IMR-90 (cell line): ENCODE data around the gene HSPG2. TPM values are rescaled to one million over a fixed set of nuclear protein-coding genes. Genes with fewer than 3 reads are reported as not detected.

ENCODE experiments used
- ATAC-seq: fragments of 200-7000 bp; cut with Tn5 transposase; 2 replicates; pipeline ENCODE4 v1.9.1; 2020; ENCODE audit warnings: low read depth, mild to moderate bottlenecking, moderate library complexity
- BruUV-seq: library from RNA; stranded (reverse); fragments of 400-500 nt; replicated peaks from 2 replicates; lab custom pipeline; 2021; lab: Mats Ljungman, UMichigan
- CTCF ChIA-PET: fragments of 300-600 bp; formaldehyde crosslinking; extraction: SDS; loops from one replicate; lab custom pipeline; 2021; ENCODE audit warnings: antibody characterized with exemption; lab: Yijun Ruan, JAX
- POLR2A ChIA-PET: fragments of 300-600 bp; sonication (Branson Sonifier 250); formaldehyde crosslinking; loops from one replicate; lab custom pipeline; 2022; ENCODE audit warnings: antibody characterized with exemption; ENCODE audit not compliant: unreplicated experiment; lab: Charles Lee
- DNase-seq: peaks from one replicate; pipeline ENCODE4 v3.0.0; 2013
- H2AFZ ChIP-seq: replicated peaks from 2 replicates; pipeline ENCODE3; 2013; ENCODE audit warnings: low read length, mild to moderate bottlenecking; ENCODE audit not compliant: poor library complexity
- H2AK5ac ChIP-seq: 2 replicates; pipeline ENCODE4 v1.6.1; 2013; ENCODE audit warnings: low read depth, low read length, inconsistent platforms
- H2AK9ac ChIP-seq: replicated peaks from 2 replicates; pipeline ENCODE3; 2013; ENCODE audit warnings: mild to moderate bottlenecking, low read depth, low read length, moderate library complexity; ENCODE audit not compliant: poor library complexity
- H2BK120ac ChIP-seq: 2 replicates; pipeline ENCODE4 v1.6.1; 2013; ENCODE audit warnings: low read depth, low read length, inconsistent platforms
- H2BK15ac ChIP-seq: 3 replicates; pipeline ENCODE4 v1.6.1; 2013; ENCODE audit warnings: low read depth, low read length, inconsistent platforms
- H2BK20ac ChIP-seq: 2 replicates; pipeline ENCODE4 v1.6.1; 2013; ENCODE audit warnings: low read depth, mild to moderate bottlenecking, inconsistent platforms, low read length, moderate library complexity
- H2BK5ac ChIP-seq: 2 replicates; pipeline ENCODE4 v1.6.1; 2013; ENCODE audit warnings: mild to moderate bottlenecking, low read depth, low read length, inconsistent platforms; ENCODE audit not compliant: poor library complexity, severe bottlenecking
- H3K14ac ChIP-seq: replicated peaks from 2 replicates; pipeline ENCODE4 v1.6.1; 2013; ENCODE audit warnings: low read depth, low read length, inconsistent platforms
- H3K18ac ChIP-seq: 2 replicates; pipeline ENCODE4 v1.6.1; 2013; ENCODE audit warnings: low read depth, low read length, control low read depth
- H3K23ac ChIP-seq: 2 replicates; pipeline ENCODE4 v1.6.1; 2013; ENCODE audit warnings: low read depth, low read length, inconsistent platforms
- H3K27ac ChIP-seq: 2 replicates; pipeline ENCODE4 v1.5.1; 2013; ENCODE audit warnings: mild to moderate bottlenecking, control low read depth, low read length; ENCODE audit not compliant: insufficient read depth
- H3K27me3 ChIP-seq: 2 replicates; pipeline ENCODE4 v1.6.1; 2013; ENCODE audit warnings: low read length; ENCODE audit not compliant: control insufficient read depth, insufficient read depth
- H3K36me3 ChIP-seq: 2 replicates; pipeline ENCODE4 v1.6.1; 2013; ENCODE audit warnings: low read length, mixed read lengths; ENCODE audit not compliant: control insufficient read depth, insufficient read depth
- H3K4ac ChIP-seq: 2 replicates; pipeline ENCODE4 v1.6.1; 2013; ENCODE audit warnings: low read depth, low read length, inconsistent platforms
- H3K4me1 ChIP-seq: 2 replicates; pipeline ENCODE4 v1.6.1; 2013; ENCODE audit warnings: low read length, mixed read lengths; ENCODE audit not compliant: control insufficient read depth, insufficient read depth
- H3K4me2 ChIP-seq: 2 replicates; pipeline ENCODE4 v1.6.1; 2013; ENCODE audit warnings: low read depth, mild to moderate bottlenecking, control low read depth, low read length, moderate library complexity
- H3K4me3 ChIP-seq: 2 replicates; pipeline ENCODE4 v1.5.1; 2013; ENCODE audit warnings: low read depth, mild to moderate bottlenecking, control low read depth, low read length, moderate library complexity; ENCODE audit not compliant: insufficient read depth
- H3K56ac ChIP-seq: 2 replicates; pipeline ENCODE4 v1.6.1; 2013; ENCODE audit warnings: low read length, inconsistent platforms; ENCODE audit not compliant: insufficient read depth; ENCODE audit errors: extremely low read depth
- H3K79me1 ChIP-seq, 2 experiments: 2 replicates each; pipeline ENCODE4 v1.6.1; 2013; ENCODE audit warnings: low read length in 2 of 2, inconsistent platforms in 1 of 2, low read depth in 1 of 2
- H3K9ac ChIP-seq: 2 replicates; pipeline ENCODE4 v1.6.1; 2013; ENCODE audit warnings: low read depth, low read length, control low read depth
- H3K9me1 ChIP-seq: 2 replicates; pipeline ENCODE4 v1.6.1; 2013; ENCODE audit warnings: low read length, inconsistent platforms; ENCODE audit not compliant: insufficient read depth
- H3K9me3 ChIP-seq: 2 replicates; pipeline ENCODE4 v1.6.1; 2013; ENCODE audit warnings: low read length; ENCODE audit not compliant: control insufficient read depth, insufficient read depth
- H4K20me1 ChIP-seq: 2 replicates; pipeline ENCODE4 v1.6.1; 2013; ENCODE audit warnings: low read length, inconsistent platforms; ENCODE audit not compliant: insufficient read depth
- H4K5ac ChIP-seq: 2 replicates; pipeline ENCODE4 v1.6.1; 2013; ENCODE audit warnings: mild to moderate bottlenecking, low read depth, low read length, control low read depth
- H4K8ac ChIP-seq, 2 experiments: 2 replicates each; pipeline ENCODE4 v1.6.1; 2013; ENCODE audit warnings: low read depth in 2 of 2, low read length in 2 of 2, control low read depth in 1 of 2, inconsistent platforms in 1 of 2
- H4K91ac ChIP-seq: 2 replicates; pipeline ENCODE4 v1.6.1; 2013; ENCODE audit warnings: low read depth, low read length, inconsistent platforms; ENCODE audit not compliant: insufficient read depth
- BHLHE40 ChIP-seq: fragments of 150-350 bp; IDR thresholded peaks from 2 replicates; pipeline ENCODE4 v1.6.1; 2016; ENCODE audit warnings: mild to moderate bottlenecking, low read depth, low read length
- CEBPB ChIP-seq: IDR thresholded peaks from 2 replicates; pipeline ENCODE4 v1.6.1; 2012; ENCODE audit warnings: low read depth, low read length, improper control_type of control experiment
- CHD1 ChIP-seq: IDR thresholded peaks from 2 replicates; pipeline ENCODE4 v1.6.1; 2012; ENCODE audit warnings: low read depth, low read length, improper control_type of control experiment
- FOS ChIP-seq: fragments of 150-350 bp; IDR thresholded peaks from 2 replicates; pipeline ENCODE4 v1.6.1; 2016; ENCODE audit warnings: low read depth, low read length
- MAFK ChIP-seq: IDR thresholded peaks from 2 replicates; pipeline ENCODE4 v1.6.1; 2012; ENCODE audit warnings: low read depth, low read length, improper control_type of control experiment
- MAZ ChIP-seq: IDR thresholded peaks from 2 replicates; pipeline ENCODE4 v1.6.1; 2012; ENCODE audit warnings: low read depth, mild to moderate bottlenecking, low read length, improper control_type of control experiment, moderate library complexity, borderline replicate concordance
- MXI1 ChIP-seq: IDR thresholded peaks from 2 replicates; pipeline ENCODE4 v1.6.1; 2012; ENCODE audit warnings: low read depth, mild to moderate bottlenecking, low read length, moderate library complexity, borderline replicate concordance
- NFE2L2 ChIP-seq: fragments of 150-350 bp; IDR thresholded peaks from 2 replicates; pipeline ENCODE4 v1.6.1; 2016; ENCODE audit warnings: low read depth, mild to moderate bottlenecking, low read length
- POLR2A ChIP-seq: IDR thresholded peaks from 2 replicates; pipeline ENCODE4 v1.6.1; 2012; ENCODE audit warnings: mild to moderate bottlenecking, low read depth, low read length
- RAD21 ChIP-seq: IDR thresholded peaks from 2 replicates; pipeline ENCODE4 v1.6.1; 2012; ENCODE audit warnings: low read length, improper control_type of control experiment
- RCOR1 ChIP-seq: IDR thresholded peaks from 2 replicates; pipeline ENCODE4 v1.6.1; 2012; ENCODE audit warnings: mild to moderate bottlenecking, low read length, improper control_type of control experiment; ENCODE audit not compliant: insufficient replicate concordance
- RFX5 ChIP-seq: IDR thresholded peaks from 2 replicates; pipeline ENCODE4 v1.8.0; 2012; ENCODE audit warnings: low read depth, mild to moderate bottlenecking, low read length, moderate library complexity
- SMC3 ChIP-seq: fragments of 150-350 bp; IDR thresholded peaks from 2 replicates; pipeline ENCODE4 v1.6.1; 2016; ENCODE audit warnings: low read depth, mild to moderate bottlenecking, antibody characterized with exemption, low read length, moderate library complexity
- WGBS, 2 experiments: methylation state at CpG; one replicate each; pipeline versions ENCODE4 v1.1.5 to v1.1.7; 2013; ENCODE audit warnings: missing lambda C conversion rate in 2 of 2; ENCODE audit not compliant: insufficient read length in 1 of 2; ENCODE audit errors: extremely low coverage in 2 of 2; 5-methylcytosine and 5-hydroxymethylcytosine counted together
- dilution Hi-C: fragments of 300-500 bp; cut with HindIII; formaldehyde crosslinking; loops from one replicate; pipeline ENCODE4 v1.14.3; 2018; ENCODE audit warnings: low sequenced_read_pairs; ENCODE audit not compliant: unreplicated experiment
- in situ Hi-C: fragments of 300-500 bp; cut with MboI; formaldehyde crosslinking; loops from 3 replicates; pipeline ENCODE4 v1.14.3; 2019; ENCODE audit warnings: low sequenced_read_pairs, inconsistent platforms, mixed read lengths
- intact Hi-C: fragments of 100-400 bp; cut with micrococcal nuclease; formaldehyde crosslinking; loops from 2 replicates; pipeline ENCODE4 v1.10.0; 2022
- polyA plus RNA-seq, 3 experiments: library from polyadenylated mRNA; depleted of rRNA; stranded (reverse); fragments of >200 nt; gene quantifications; 2 replicates each; pipeline ENCODE4 v1.2.3, GENCODE V29; 2012; ENCODE audit warnings: low replicate concordance in 1 of 3
- total RNA-seq: library from RNA; depleted of rRNA; stranded (reverse); fragments of >200 nt; gene quantifications from 2 replicates; pipeline ENCODE4 v1.2.3, GENCODE V29; 2012
- TF ChIP-seq, protein P1 (sequence below): fragments of 150-350 bp; IDR thresholded peaks from 2 replicates; pipeline ENCODE4 v1.6.1; 2016; ENCODE audit warnings: low read depth, mild to moderate bottlenecking, low read length, moderate library complexity, borderline replicate concordance
- TF ChIP-seq, protein P2 (sequence below): fragments of 150-350 bp; IDR thresholded peaks from 2 replicates; pipeline ENCODE4 v1.6.1; 2017; ENCODE audit warnings: mild to moderate bottlenecking, antibody characterized with exemption, low read length, low read depth

Gene HSPG2
- total and polyA plus RNA-seq, 2 of the 4 experiments (the other 2 are of a cell fraction) = 15.8 to 94.0 TPM

DNA sequence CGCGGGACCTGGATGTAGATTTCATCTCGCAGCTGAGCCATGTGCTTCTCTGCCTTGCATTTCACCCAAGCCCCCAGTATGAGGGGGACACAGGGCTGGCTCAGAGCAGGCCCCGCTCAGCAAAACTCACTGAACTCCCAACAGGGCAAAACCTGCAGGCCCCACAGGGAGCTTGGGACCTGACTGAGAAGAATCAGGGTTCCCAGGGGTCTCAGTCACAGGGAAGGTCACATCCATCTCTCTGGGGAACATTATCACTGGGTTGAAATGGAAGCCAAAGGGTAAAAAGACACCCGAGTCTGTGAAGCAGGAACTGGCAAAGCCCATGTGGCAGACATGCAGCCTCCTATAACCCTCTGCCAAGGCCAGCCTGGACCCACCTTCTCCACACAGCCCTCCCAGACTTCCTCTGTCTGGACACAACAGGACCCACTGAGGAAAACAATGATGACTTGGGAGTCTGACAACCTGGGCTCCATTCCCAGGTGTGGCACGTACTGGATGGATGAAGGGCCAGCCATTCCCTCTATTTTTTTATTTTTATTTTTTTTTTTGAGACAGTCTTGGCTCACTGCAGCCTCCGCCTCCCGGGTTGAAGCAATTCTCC, 11.7 kb downstream of the HSPG2 start:
- H3K18ac ChIP-seq = no peak overlapping the region
- ChIA-PET CTCF (no interaction called here), POLR2A (no interaction called here)
- dilution Hi-C loops = no loop called here
- peak overlapping the region; percentile 88; the same call in 1 of the 2 replicates for H2AK5ac ChIP-seq
- H3K23ac ChIP-seq = peak overlapping the region; percentile 84
- peaks cover 22% of the 10 kb centered on the region for H4K20me1 ChIP-seq
- H2BK15ac ChIP-seq = peak overlapping the region; percentile 80; the same call in 1 of the 3 replicates
- H3K9ac ChIP-seq = no peak overlapping the region
- ATAC-seq = no peak
- H3K36me3 ChIP-seq = peaks cover 5% of the 10 kb centered on the region
- peak overlapping the region; percentile 76 for H2AK9ac ChIP-seq
- H3K14ac ChIP-seq = peak overlapping the region; percentile 97; the same call in 1 of the 2 replicates
- no peak overlapping the region; the same call in 1 of the 2 replicates for H4K5ac ChIP-seq
- peak overlapping the region; percentile 49; the same call in 1 of the 2 replicates for H4K91ac ChIP-seq
- H3K27ac ChIP-seq = no peak overlapping the region
- no peak overlapping the region for H3K4me3 ChIP-seq
- in situ Hi-C loops = no loop called here
- H3K4ac ChIP-seq = peak overlapping the region; percentile 42
- WGBS, 2 experiments = no CpG with 5 or more reads among the region's 8 CpGs
- peak overlapping the region; percentile 71 for H2BK5ac ChIP-seq
- DNase-seq = no peak
- H2BK20ac ChIP-seq = peak overlapping the region; percentile 76
- BruUV-seq = no TSS peak
- peak overlapping the region; percentile 56; the same call in 1 of the 2 replicates for H2BK120ac ChIP-seq
- H3K27me3 ChIP-seq = no peaks in the 10 kb centered on the region
- H3K56ac ChIP-seq = no peak overlapping the region; the same call in 1 of the 2 replicates
- peaks cover 58% of the 10 kb centered on the region for H3K9me1 ChIP-seq
- H3K4me1 ChIP-seq = peaks cover 58% of the 10 kb centered on the region
- H3K9me3 ChIP-seq = no peaks in the 10 kb centered on the region
- peaks cover 37 to 94% of the 10 kb centered on the region in 2 experiments for H3K79me1 ChIP-seq
- intact Hi-C loops = no loop called here
- no peak overlapping the region for H3K4me2 ChIP-seq
- H4K8ac ChIP-seq = peak overlapping the region in 1 of 2 experiments; percentile 74; a peak in 3 of 4 replicates
- H2AFZ ChIP-seq = peak overlapping the region; percentile 40
- TF ChIP-seq MAZ (no peak), RCOR1 (no peak), FOS (no peak), RFX5 (no peak), BHLHE40 (no peak), NFE2L2 (no peak), CHD1 (no peak), MXI1 (no peak), MAFK (no peak), CEBPB (no peak), RAD21 (no peak), SMC3 (no peak), POLR2A (no peak)
- TF ChIP-seq, protein P1, sequence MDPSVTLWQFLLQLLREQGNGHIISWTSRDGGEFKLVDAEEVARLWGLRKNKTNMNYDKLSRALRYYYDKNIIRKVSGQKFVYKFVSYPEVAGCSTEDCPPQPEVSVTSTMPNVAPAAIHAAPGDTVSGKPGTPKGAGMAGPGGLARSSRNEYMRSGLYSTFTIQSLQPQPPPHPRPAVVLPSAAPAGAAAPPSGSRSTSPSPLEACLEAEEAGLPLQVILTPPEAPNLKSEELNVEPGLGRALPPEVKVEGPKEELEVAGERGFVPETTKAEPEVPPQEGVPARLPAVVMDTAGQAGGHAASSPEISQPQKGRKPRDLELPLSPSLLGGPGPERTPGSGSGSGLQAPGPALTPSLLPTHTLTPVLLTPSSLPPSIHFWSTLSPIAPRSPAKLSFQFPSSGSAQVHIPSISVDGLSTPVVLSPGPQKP = no peak
- TF ChIP-seq, protein P2, sequence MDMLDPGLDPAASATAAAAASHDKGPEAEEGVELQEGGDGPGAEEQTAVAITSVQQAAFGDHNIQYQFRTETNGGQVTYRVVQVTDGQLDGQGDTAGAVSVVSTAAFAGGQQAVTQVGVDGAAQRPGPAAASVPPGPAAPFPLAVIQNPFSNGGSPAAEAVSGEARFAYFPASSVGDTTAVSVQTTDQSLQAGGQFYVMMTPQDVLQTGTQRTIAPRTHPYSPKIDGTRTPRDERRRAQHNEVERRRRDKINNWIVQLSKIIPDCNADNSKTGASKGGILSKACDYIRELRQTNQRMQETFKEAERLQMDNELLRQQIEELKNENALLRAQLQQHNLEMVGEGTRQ = no peak
